GM19397 (cell line): ENCODE results near the gene EHD2.
"Not testable (repeated sequence)": the region's sequence is repeated elsewhere in the genome, so short reads cannot be mapped to it uniquely, and the experiment has no call there.

Experiments
- ATAC-seq: cut with Tn5 transposase; IDR thresholded peaks from one replicate; pipeline ENCODE4 v1.9.1; 2021; ENCODE audit warnings: mild to moderate bottlenecking, moderate library complexity; ENCODE audit not compliant: unreplicated experiment

EHD2 gene

GRCh38 chr19:47713046-47714021 lies at the start of gene EHD2:
EHD2 (plus strand) TSS chr19:47713422; CDS start chr19:47716613, 3,191 bp downstream.
- no peak for ATAC-seq

GRCh38 chr19:47663435-47663910 lies 49.7 kb upstream of the EHD2 start:
- no peak for ATAC-seq

- ATAC-seq: no peak
These were observed 49.1 kb upstream of the EHD2 start for GRCh38 chr19:47663911-47664771.

- ATAC-seq: not testable (repeated sequence)
These were observed 44.7 kb upstream of the EHD2 start for GRCh38 chr19:47668556-47668955.

GRCh38 chr19:47670736-47671135 lies 42.5 kb upstream of the EHD2 start:
- no peak for ATAC-seq

GRCh38 chr19:47671499-47671898 lies 41.7 kb upstream of the EHD2 start:
- no peak for ATAC-seq

GRCh38 chr19:47673426-47673825 lies 39.8 kb upstream of the EHD2 start:
- no peak for ATAC-seq

- no peak for ATAC-seq
These were observed 38.7 kb upstream of the EHD2 start for GRCh38 chr19:47674548-47674947.

- ATAC-seq: no peak
These were observed 38.0 kb upstream of the EHD2 start for GRCh38 chr19:47675271-47675670.

- no peak for ATAC-seq
These were observed 37.4 kb upstream of the EHD2 start for GRCh38 chr19:47675859-47676258.

GRCh38 chr19:47676811-47677210 lies 36.4 kb upstream of the EHD2 start:
- no peak for ATAC-seq

GRCh38 chr19:47679251-47679900 lies 33.8 kb upstream of the EHD2 start:
- no peak for ATAC-seq

- ATAC-seq: no peak
These were observed 33.0 kb upstream of the EHD2 start for GRCh38 chr19:47679922-47680857.

GRCh38 chr19:47680858-47681332 lies 32.3 kb upstream of the EHD2 start:
- ATAC-seq: no peak

- ATAC-seq: no peak
These were observed 31.8 kb upstream of the EHD2 start for GRCh38 chr19:47681388-47681787.

GRCh38 chr19:47681936-47682335 lies 31.3 kb upstream of the EHD2 start:
- no peak for ATAC-seq

- ATAC-seq: no peak
These were observed 30.3 kb upstream of the EHD2 start for GRCh38 chr19:47682939-47683338.

- no peak for ATAC-seq
These were observed 26.4 kb upstream of the EHD2 start for GRCh38 chr19:47686679-47687450.

- no peak for ATAC-seq
These were observed 25.3 kb upstream of the EHD2 start for GRCh38 chr19:47687906-47688305.
